Gastroesophageal sphincter (tissue), 4 donors: Measurements from ENCODE around the gene UBAC2. TPM values are rescaled to one million over a fixed set of nuclear protein-coding genes. Genes with fewer than 3 reads are reported as not detected.

Experiments
- ATAC-seq: fragments of 150-250 bp; one replicate; pipeline ENCODE4 v1.9.1; 2016; ENCODE audit warnings: mild to moderate bottlenecking, moderate library complexity
- H3K27ac ChIP-seq, 4 donors: fragments of 200-600 bp; sonication (generic) in 3 of 4; 1 replicate in 3 of 4; 2 replicates in 1 of 4; pipeline ENCODE4 v1.5.1; 2016 to 2019
- H3K27me3 ChIP-seq: fragments of 200-600 bp; sonication (generic); one replicate; pipeline ENCODE4 v1.5.1; 2019
- H3K36me3 ChIP-seq, 2 donors: fragments of 200-600 bp; sonication (generic); one replicate each; pipeline ENCODE4 v1.5.1; 2019; ENCODE audit warnings: control low read depth in 1 of 2
- H3K4me1 ChIP-seq, 3 donors: fragments of 200-600 bp; sonication (generic); 1 replicate in 2 of 3; 2 replicates in 1 of 3; pipeline ENCODE4 v1.5.1; 2016 to 2019; ENCODE audit warnings: control low read depth in 2 of 3
- H3K4me3 ChIP-seq, 2 donors: fragments of 200-600 bp; sonication (generic); one replicate each; pipeline ENCODE4 v1.5.1; 2019; ENCODE audit warnings: mild to moderate bottlenecking in 1 of 2, moderate library complexity in 1 of 2
- H3K9me3 ChIP-seq, 3 donors: fragments of 200-600 bp; sonication (generic); one replicate each; pipeline ENCODE4 v1.5.1; 2017 to 2019; ENCODE audit warnings: control low read depth in 2 of 3
- EP300 ChIP-seq: sonication (generic); formaldehyde crosslinking; IDR thresholded peaks from one replicate; pipeline ENCODE4 v1.6.1; 2017; ENCODE audit warnings: antibody characterized with exemption, mild to moderate bottlenecking
- POLR2A ChIP-seq, 2 donors: fragments of 450-650 bp; IDR thresholded peaks; one replicate each; pipeline ENCODE4 v1.6.1; 2017; ENCODE audit warnings: antibody characterized with exemption in 2 of 2, mild to moderate bottlenecking in 2 of 2, moderate library complexity in 1 of 2
- POLR2AphosphoS5 ChIP-seq: sonication (generic); formaldehyde crosslinking; IDR thresholded peaks from one replicate; pipeline ENCODE4 v1.6.1; 2017; ENCODE audit warnings: antibody characterized with exemption
- WGBS, 2 donors: methylation state at CpG; one replicate each; pipeline ENCODE4 v1.1.5; 2018; ENCODE audit warnings: low coverage in 1 of 2; 5-methylcytosine and 5-hydroxymethylcytosine counted together
- small RNA-seq, 4 donors: library from RNA; depleted of rRNA; stranded (forward); fragments of <200 nt; gene quantifications; one replicate each; pipeline ENCODE3, GENCODE V24; 2016
- total RNA-seq, 4 donors: library from RNA; depleted of rRNA; stranded (reverse); fragments of >200 nt; gene quantifications; one replicate each; pipeline ENCODE4 v1.1.0, GENCODE V29; 2016
- TF ChIP-seq, protein P1 (sequence below), 4 experiments: fragments of 200-600 bp in 2 of 4; fragments of 450-650 bp in 2 of 4; sonication (generic) in 1 of 4; IDR thresholded peaks; one replicate each; pipeline ENCODE4 v1.5.1; 2017 to 2019; ENCODE audit warnings: antibody characterized with exemption in 4 of 4, mild to moderate bottlenecking in 2 of 4, moderate library complexity in 2 of 4

Gene UBAC2
- total RNA-seq, 4 donors from 2014 or later: 45.0 to 59.6 (median 52.2) TPM

- Histone ChIP-seq H3K36me3 (no peaks in the 10 kb centered on the region), H3K4me1 (peaks cover 0 to 8% (median 0%) of the 10 kb centered on the region in 3 donors), H3K9me3 (no peaks in the 10 kb centered on the region), H3K27ac (peak overlapping the region in 1 of 4 donors; percentile 51), H3K4me3 (no peak overlapping the region), H3K27me3 (no peaks in the 10 kb centered on the region)
- no peak for ATAC-seq
- 82 to 93% methylated on average over 2 to 3 of the region's 8 CpGs for WGBS, 2 donors
- TF ChIP-seq EP300 (no peak), POLR2A (IDR thresholded peaks at IDR 0.05) (no peak), POLR2AphosphoS5 (no peak)
- TF ChIP-seq, protein P1, sequence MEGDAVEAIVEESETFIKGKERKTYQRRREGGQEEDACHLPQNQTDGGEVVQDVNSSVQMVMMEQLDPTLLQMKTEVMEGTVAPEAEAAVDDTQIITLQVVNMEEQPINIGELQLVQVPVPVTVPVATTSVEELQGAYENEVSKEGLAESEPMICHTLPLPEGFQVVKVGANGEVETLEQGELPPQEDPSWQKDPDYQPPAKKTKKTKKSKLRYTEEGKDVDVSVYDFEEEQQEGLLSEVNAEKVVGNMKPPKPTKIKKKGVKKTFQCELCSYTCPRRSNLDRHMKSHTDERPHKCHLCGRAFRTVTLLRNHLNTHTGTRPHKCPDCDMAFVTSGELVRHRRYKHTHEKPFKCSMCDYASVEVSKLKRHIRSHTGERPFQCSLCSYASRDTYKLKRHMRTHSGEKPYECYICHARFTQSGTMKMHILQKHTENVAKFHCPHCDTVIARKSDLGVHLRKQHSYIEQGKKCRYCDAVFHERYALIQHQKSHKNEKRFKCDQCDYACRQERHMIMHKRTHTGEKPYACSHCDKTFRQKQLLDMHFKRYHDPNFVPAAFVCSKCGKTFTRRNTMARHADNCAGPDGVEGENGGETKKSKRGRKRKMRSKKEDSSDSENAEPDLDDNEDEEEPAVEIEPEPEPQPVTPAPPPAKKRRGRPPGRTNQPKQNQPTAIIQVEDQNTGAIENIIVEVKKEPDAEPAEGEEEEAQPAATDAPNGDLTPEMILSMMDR (IDR thresholded peaks at IDR 0.05): no peak
Observed at GRCh38 chr13:99433543-99434075, 233.0 kb downstream of the UBAC2 start.

DNA sequence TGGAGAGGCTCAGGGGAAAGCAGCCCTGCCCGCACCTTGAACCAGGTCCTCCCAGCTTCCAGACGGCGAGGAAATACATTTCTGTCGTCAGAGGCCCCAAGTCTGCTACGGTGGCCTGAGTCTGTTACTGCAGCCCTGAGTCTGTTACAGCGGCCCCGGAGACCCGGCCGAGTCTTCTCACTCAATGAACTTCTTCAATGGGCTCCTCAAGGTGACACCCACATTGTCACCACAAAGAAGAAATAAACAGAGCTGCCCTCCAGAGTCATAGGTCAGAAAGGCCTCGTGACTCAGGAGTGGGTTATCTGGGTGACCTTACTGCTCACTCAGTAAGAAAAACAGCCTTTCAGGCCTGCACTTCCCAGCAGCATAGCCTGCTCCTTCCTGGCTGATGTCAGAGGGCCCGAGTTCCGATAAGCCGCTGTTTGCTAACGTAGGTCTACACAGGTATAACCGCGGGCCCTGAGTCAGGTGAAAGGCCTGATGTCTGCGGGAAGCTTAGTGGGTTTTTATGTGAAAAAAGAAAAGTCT lies 233.7 kb downstream of the UBAC2 start:
- H3K9me3 ChIP-seq: no peaks in the 10 kb centered on the region
- no peaks in the 10 kb centered on the region for H3K36me3 ChIP-seq
- peaks cover 6% of the 10 kb centered on the region for H3K27me3 ChIP-seq
- H3K4me1 ChIP-seq: peaks cover 0 to 8% (median 0%) of the 10 kb centered on the region in 3 donors
- no peak for ATAC-seq
- no peak overlapping the region for H3K4me3 ChIP-seq
- H3K27ac ChIP-seq: no peak overlapping the region
- 83 to 100% methylated on average over 4 of the region's 17 CpGs for WGBS, 2 donors
- TF ChIP-seq EP300 (no peak), POLR2A (IDR thresholded peaks at IDR 0.05) (no peak), POLR2AphosphoS5 (no peak)
- TF ChIP-seq, protein P1 (IDR thresholded peaks at IDR 0.05): no peak

GRCh38 chr13:99435116-99435515 lies 234.5 kb downstream of the UBAC2 start:
- H3K4me1 ChIP-seq: peaks cover 0 to 8% (median 0%) of the 10 kb centered on the region in 3 donors
- WGBS, 2 donors: 87% methylated on average over 4 of the region's 6 CpGs; no CpG with 5 or more reads in 1 of the 2 donors
- H3K27ac ChIP-seq: no peak overlapping the region
- H3K4me3 ChIP-seq: no peak overlapping the region
- no peaks in the 10 kb centered on the region for H3K36me3 ChIP-seq
- ATAC-seq: no peak
- TF ChIP-seq POLR2AphosphoS5 (no peak), EP300 (no peak), POLR2A (IDR thresholded peaks at IDR 0.05) (no peak)
- TF ChIP-seq, protein P1 (IDR thresholded peaks at IDR 0.05): no peak
- H3K27me3 ChIP-seq: peaks cover 13% of the 10 kb centered on the region
- no peaks in the 10 kb centered on the region for H3K9me3 ChIP-seq

DNA sequence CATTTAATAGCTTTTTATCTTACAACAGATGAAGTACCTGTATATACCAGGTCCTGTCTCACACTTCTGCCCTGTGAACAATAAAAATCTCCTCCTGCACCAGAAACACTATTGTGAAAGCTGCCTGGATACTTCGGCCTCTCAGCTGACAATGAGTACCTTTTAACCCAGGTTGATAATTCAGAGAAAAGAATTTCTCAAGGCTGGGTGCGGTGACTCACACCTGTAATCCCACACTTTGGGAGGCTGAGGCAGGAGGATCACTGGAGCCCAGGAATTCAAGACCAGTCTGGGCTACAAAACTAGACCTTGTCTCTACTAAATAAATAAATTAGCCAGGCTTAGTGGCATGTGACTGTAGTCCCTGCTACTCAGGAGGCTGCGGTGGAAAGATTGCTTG lies 235.3 kb downstream of the UBAC2 start:
- H3K36me3 ChIP-seq: no peaks in the 10 kb centered on the region
- no peak for ATAC-seq
- H3K27ac ChIP-seq: no peak overlapping the region
- H3K4me1 ChIP-seq: peaks cover 0 to 8% (median 0%) of the 10 kb centered on the region in 3 donors
- WGBS, 2 donors: 50 to 63% methylated on average over 2 to 3 of the region's 3 CpGs
- H3K9me3 ChIP-seq: no peaks in the 10 kb centered on the region
- H3K27me3 ChIP-seq: peaks cover 22% of the 10 kb centered on the region
- no peak overlapping the region for H3K4me3 ChIP-seq
- TF ChIP-seq, protein P1 (IDR thresholded peaks at IDR 0.05): no peak
- TF ChIP-seq POLR2A (IDR thresholded peaks at IDR 0.05) (no peak), POLR2AphosphoS5 (no peak), EP300 (no peak)

Small RNA genes lying within 50 kb of the gene (small RNA-seq; reads per million reads assigned to genes)
- gene MIR623 (0 reads per million in 4 donors), gene RN7SKP9 (0 to 0.27 (median 0.19) reads per million in 4 donors)

Other genes starting within 250 kb of the UBAC2 start
- 100 to 1,000 TPM in 3 of 4 donors, 10 to 100 TPM in 1; 84.1 to 203 (median 150) TPM for gene DOCK9, start 222.8 kb upstream of the UBAC2 start, total RNA-seq
- not detected for gene GPR18, start 57.5 kb downstream of the UBAC2 start, total RNA-seq
- 10 to 100 TPM; 11.5 to 23.8 (median 18.1) TPM for gene GPR183, start 106.5 kb downstream of the UBAC2 start, total RNA-seq